Adrenal gland (tissue), 5 donors: ENCODE results near the gene SPPL3.

Source experiments
- CTCF ChIP-seq, 6 experiments: fragments of 450-650 bp in 4 of 6; fragments of 200-600 bp in 2 of 6; sonication (generic) in 1 of 6; IDR thresholded peaks; 1 replicate in 5 of 6; 2 replicates in 1 of 6; pipeline versions ENCODE4 v1.5.1 to v1.8.0; 2016 to 2021; ENCODE audit warnings: antibody characterized with exemption in 6 of 6, mild to moderate bottlenecking in 2 of 6, moderate library complexity in 1 of 6
- POLR2A ChIP-seq, 2 donors: fragments of 450-650 bp; IDR thresholded peaks; one replicate each; pipeline ENCODE4 v1.6.1; 2017; ENCODE audit warnings: antibody characterized with exemption in 2 of 2, mild to moderate bottlenecking in 2 of 2, moderate library complexity in 1 of 2
- donor health status: DM: no; HTN: no; CAD: no.

- no peak for TF ChIP-seq CTCF (IDR thresholded peaks at IDR 0.05)
- no peak for TF ChIP-seq POLR2A (IDR thresholded peaks at IDR 0.05)
Measured at GRCh38 chr12:120751389-120751788, 152.8 kb downstream of the SPPL3 start.
